BE2C (cell line): ENCODE measurements around the gene CD36.

ENCODE experiments used
- DNase-seq: peaks from one replicate; pipeline ENCODE4 v3.0.0-alpha.2; 2020
- H3K27me3 ChIP-seq: fragments of 250-450 bp; sonication (Bioruptor Pico); 2 replicates; pipeline ENCODE4 v1.5.1; 2020; ENCODE audit warnings: mild to moderate bottlenecking
- H3K36me3 ChIP-seq: fragments of 250-450 bp; sonication (Bioruptor Pico); 2 replicates; pipeline ENCODE4 v1.5.1; 2020; ENCODE audit warnings: mild to moderate bottlenecking
- H3K4me1 ChIP-seq: fragments of 250-450 bp; sonication (Bioruptor Pico); 2 replicates; pipeline ENCODE4 v1.5.1; 2020
- H3K4me3 ChIP-seq: 2 replicates; pipeline ENCODE4 v1.5.1; 2011; ENCODE audit warnings: low read depth, low read length
- H3K9me3 ChIP-seq: fragments of 250-450 bp; sonication (Bioruptor Pico); 2 replicates; pipeline ENCODE4 v1.5.1; 2020
- TF ChIP-seq, protein P1 (sequence below): IDR thresholded peaks from 2 replicates; pipeline ENCODE4 v1.5.1; 2012; ENCODE audit warnings: mild to moderate bottlenecking, low read depth, low read length

The CD36 gene

DNA sequence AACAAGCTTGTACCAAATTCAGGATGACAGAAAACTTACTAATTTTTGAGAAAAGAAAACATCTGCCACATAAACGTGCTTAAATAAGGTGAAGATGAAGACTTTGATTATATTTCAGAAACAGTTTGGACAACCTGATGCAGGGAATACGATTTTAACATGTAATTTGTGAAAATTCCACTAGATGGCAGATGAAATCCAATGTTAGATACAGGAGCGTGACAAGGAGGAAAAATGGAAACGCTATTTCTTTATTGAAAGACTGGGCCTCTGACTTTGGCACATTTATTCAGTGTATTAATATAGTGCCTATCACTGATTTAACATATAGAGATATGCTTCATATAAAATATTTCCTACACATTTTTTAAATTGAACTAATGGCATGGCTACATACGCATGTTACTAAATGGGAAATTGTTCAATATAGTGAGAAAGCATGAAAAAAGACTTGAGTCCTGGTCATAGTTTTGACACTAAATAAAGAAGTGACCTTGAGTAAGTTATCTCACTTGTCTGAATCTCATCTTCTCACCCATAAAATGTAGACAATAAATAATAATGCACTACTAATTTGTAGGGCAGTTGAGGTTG lies 60.7 kb downstream of the CD36 start:
- Histone ChIP-seq H3K36me3 (no peaks in the 10 kb centered on the region), H3K27me3 (no peaks in the 10 kb centered on the region), H3K9me3 (no peaks in the 10 kb centered on the region; the same call in 1 of the 2 replicates), H3K4me3 (no peak overlapping the region), H3K4me1 (no peaks in the 10 kb centered on the region)
- no peak for DNase-seq
- TF ChIP-seq, protein P1, sequence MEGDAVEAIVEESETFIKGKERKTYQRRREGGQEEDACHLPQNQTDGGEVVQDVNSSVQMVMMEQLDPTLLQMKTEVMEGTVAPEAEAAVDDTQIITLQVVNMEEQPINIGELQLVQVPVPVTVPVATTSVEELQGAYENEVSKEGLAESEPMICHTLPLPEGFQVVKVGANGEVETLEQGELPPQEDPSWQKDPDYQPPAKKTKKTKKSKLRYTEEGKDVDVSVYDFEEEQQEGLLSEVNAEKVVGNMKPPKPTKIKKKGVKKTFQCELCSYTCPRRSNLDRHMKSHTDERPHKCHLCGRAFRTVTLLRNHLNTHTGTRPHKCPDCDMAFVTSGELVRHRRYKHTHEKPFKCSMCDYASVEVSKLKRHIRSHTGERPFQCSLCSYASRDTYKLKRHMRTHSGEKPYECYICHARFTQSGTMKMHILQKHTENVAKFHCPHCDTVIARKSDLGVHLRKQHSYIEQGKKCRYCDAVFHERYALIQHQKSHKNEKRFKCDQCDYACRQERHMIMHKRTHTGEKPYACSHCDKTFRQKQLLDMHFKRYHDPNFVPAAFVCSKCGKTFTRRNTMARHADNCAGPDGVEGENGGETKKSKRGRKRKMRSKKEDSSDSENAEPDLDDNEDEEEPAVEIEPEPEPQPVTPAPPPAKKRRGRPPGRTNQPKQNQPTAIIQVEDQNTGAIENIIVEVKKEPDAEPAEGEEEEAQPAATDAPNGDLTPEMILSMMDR, result peak; percentile 60

DNA sequence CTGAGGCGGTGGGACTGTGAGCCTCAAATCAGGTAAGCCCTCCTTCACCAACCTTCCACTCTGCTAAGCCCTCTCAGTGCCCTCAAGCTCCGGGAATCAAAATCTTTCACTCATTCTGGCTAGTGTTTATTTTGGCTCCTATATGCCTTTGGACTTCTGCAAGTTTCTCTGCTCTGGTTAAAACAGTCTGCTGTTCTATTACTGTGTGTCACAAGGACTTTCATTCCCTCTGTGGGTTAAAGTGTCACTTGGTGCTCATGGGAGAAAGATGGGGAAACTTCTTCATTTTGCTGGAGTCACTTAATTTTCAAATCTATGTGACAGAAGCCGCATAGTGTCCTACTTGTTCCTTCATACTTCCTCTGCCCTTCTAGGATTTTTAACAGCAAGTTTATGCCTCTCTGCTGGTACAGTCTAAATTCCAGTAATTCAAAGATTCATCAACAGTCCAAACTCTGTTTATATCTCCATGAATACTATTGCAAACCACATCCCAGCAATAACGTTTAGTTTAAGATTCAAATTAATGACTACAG lies 61.3 kb downstream of the CD36 start:
- Histone ChIP-seq H3K4me3 (no peak overlapping the region), H3K4me1 (no peaks in the 10 kb centered on the region), H3K36me3 (no peaks in the 10 kb centered on the region), H3K27me3 (no peaks in the 10 kb centered on the region), H3K9me3 (no peaks in the 10 kb centered on the region; the same call in 1 of the 2 replicates)
- no peak for DNase-seq
- TF ChIP-seq, protein P1, result no peak

DNA sequence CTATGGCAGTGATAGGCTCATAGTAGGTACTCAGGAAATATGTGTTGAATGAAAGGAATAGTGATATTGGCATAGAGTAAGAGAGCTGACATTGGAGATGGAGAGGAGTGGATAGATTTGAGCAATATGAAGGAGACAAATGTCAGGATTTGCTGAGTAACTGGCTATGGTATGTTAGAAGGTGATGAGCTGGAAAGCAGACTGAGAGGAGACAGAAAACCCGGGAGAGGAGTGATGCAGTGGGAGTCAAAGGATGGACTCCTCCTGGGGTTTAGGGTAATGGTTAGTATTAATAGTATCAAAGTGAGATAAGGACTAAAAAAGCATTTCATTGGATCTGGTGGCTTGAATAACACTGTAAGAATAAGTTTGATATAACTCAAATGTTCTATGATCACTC lies 64.8 kb downstream of the CD36 start:
- no peak for DNase-seq
- TF ChIP-seq, protein P1, result no peak
- no peaks in the 10 kb centered on the region for H3K9me3 ChIP-seq
- H3K4me3 ChIP-seq, result no peak overlapping the region
- H3K27me3 ChIP-seq, result no peaks in the 10 kb centered on the region
- H3K36me3 ChIP-seq, result no peaks in the 10 kb centered on the region
- H3K4me1 ChIP-seq, result peaks cover 6% of the 10 kb centered on the region

DNA sequence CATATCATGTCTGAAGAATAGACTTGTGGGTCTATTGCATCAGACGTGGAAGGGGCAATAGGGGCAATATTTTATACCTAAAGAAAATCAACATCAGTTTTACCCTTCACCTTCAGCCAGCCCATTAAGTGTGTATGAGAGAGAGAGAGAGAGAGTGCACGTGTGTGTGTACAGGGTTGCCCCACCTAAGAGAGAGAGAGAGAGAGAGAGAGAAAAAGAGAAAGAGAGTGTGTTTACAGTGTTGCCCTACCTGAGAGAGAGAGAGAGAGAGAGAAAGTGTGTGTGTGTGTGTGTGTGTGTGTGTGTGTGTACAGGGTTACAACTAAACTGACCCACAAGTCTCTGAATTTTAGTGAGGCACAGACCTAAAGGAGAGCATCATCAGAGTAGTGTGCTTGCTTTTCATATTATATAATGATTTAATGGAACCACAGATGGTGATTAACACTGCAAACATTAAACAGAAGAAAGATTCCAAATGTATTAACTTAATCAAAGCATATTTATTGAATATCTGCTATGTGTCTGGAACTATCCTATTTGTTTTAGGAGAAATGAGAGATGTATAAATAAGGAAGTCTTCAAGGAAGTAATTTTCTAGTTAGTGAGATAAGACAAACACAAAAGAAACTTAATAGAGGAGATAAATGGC lies 66.8 kb downstream of the CD36 start:
- DNase-seq, result no peak
- no peak overlapping the region for H3K4me3 ChIP-seq
- TF ChIP-seq, protein P1, result no peak
- H3K9me3 ChIP-seq, result no peaks in the 10 kb centered on the region
- H3K4me1 ChIP-seq, result peaks cover 6% of the 10 kb centered on the region
- no peaks in the 10 kb centered on the region for H3K27me3 ChIP-seq
- no peaks in the 10 kb centered on the region for H3K36me3 ChIP-seq

DNA sequence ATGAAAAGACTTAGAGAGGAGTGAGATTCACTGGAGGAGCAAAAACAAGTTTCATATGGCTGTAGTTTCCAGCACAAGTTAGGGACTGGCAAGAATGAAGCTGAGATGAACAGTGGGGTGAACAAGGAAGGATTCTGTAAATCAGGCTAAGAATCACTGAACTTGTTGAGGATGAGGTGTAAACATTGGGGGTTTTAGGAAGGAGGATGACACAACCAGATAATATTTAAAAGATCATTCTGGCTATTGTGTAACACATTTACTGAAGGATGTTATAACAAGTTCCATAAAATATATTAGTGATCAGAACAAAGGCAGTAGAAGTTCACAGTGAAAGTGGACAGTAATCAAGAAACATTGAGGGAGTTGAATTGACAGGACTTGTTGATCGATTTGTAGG lies 68.9 kb downstream of the CD36 start:
- no peak overlapping the region for H3K4me3 ChIP-seq
- TF ChIP-seq, protein P1, result no peak
- no peaks in the 10 kb centered on the region for H3K9me3 ChIP-seq
- peaks cover 6% of the 10 kb centered on the region for H3K4me1 ChIP-seq
- H3K36me3 ChIP-seq, result no peaks in the 10 kb centered on the region
- no peaks in the 10 kb centered on the region for H3K27me3 ChIP-seq
- DNase-seq, result no peak

DNA sequence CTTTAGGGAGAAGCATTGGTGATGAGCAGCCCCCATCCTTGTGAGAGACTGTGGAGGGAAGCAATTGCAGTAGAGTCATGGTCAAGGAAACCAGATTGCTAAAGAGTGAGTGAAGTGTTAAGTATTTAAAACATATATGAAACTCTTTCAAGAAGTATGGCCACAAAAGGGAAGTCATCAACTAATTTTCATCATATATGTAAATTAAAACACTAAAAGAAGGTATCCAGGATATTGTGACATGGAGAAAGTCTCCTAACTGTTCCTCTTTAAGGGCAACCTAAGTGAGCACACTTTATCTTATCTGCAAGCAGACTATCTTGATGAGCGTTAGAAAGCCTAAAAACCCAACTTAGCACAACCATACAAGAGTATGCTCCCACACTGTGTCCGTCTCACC lies 69.7 kb downstream of the CD36 start:
- H3K4me3 ChIP-seq, result no peak overlapping the region
- H3K27me3 ChIP-seq, result no peaks in the 10 kb centered on the region
- TF ChIP-seq, protein P1, result no peak
- H3K4me1 ChIP-seq, result peaks cover 6% of the 10 kb centered on the region
- no peaks in the 10 kb centered on the region for H3K36me3 ChIP-seq
- DNase-seq, result no peak
- H3K9me3 ChIP-seq, result no peaks in the 10 kb centered on the region
